Measurements from ENCODE around the gene TTC13.

DNA sequence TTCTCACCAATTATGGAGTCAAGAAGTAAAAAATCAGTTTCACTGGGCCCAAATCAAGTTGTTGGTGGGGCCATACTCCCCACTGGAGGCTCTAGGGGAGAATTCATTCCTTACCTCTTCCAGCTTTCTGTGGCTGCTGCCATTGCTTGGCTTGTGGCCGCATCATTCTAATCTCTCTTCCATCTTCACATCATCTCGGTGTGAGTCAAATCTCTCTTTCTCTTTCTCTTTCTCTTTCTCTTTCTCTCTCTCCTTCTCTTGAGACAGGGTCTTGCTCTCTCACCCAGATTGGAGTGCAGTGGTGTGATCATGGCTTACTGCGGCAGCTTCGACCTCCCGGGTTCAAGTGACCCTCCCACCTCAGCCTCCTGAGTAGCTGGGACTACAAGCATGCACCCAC is 33.3 kb upstream of the TTC13 start:
- TF ChIP-seq, protein P1, sequence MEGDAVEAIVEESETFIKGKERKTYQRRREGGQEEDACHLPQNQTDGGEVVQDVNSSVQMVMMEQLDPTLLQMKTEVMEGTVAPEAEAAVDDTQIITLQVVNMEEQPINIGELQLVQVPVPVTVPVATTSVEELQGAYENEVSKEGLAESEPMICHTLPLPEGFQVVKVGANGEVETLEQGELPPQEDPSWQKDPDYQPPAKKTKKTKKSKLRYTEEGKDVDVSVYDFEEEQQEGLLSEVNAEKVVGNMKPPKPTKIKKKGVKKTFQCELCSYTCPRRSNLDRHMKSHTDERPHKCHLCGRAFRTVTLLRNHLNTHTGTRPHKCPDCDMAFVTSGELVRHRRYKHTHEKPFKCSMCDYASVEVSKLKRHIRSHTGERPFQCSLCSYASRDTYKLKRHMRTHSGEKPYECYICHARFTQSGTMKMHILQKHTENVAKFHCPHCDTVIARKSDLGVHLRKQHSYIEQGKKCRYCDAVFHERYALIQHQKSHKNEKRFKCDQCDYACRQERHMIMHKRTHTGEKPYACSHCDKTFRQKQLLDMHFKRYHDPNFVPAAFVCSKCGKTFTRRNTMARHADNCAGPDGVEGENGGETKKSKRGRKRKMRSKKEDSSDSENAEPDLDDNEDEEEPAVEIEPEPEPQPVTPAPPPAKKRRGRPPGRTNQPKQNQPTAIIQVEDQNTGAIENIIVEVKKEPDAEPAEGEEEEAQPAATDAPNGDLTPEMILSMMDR (IDR thresholded peaks at IDR 0.05), result no peak
- TF ChIP-seq POLR2A (IDR thresholded peaks at IDR 0.05), result no peak

Measured in adrenal gland (tissue), 5 donors.